ENCODE data around the gene CTNND2. TPM values are rescaled to one million over a fixed set of nuclear protein-coding genes. Genes with fewer than 3 reads are reported as not detected.

The CTNND2 gene
- total RNA-seq, 1 donor from 2014 or later = 0.29 TPM

- TF ChIP-seq CTCF (IDR thresholded peaks at IDR 0.05; ENCODE audit: insufficient read depth, low read length, poor library complexity, severe bottlenecking) = no peak
Measured at GRCh38 chr5:10932426-10932825, 971.8 kb downstream of the CTNND2 start.

GRCh38 chr5:10927608-10928007 is 976.6 kb downstream of the CTNND2 start:
- no peak for TF ChIP-seq CTCF (IDR thresholded peaks at IDR 0.05; ENCODE audit: insufficient read depth, low read length, poor library complexity, severe bottlenecking)
- no peak for DNase-seq (ENCODE audit: low read depth)
- Histone ChIP-seq H3K27me3 (ENCODE audit: control insufficient read depth, insufficient read depth, low read length) (no peaks in the 10 kb centered on the region), H3K36me3 (ENCODE audit: control insufficient read depth, insufficient read depth, low read length) (no peaks in the 10 kb centered on the region), H3K4me3 (ENCODE audit: low read depth, low read length) (no peak overlapping the region)

More at GRCh38 chr5:10932426-10932825, 971.8 kb downstream of the CTNND2 start:
- H3K4me3 ChIP-seq (ENCODE audit: low read depth, low read length) = no peak overlapping the region
- no peaks in the 10 kb centered on the region for H3K27me3 ChIP-seq (ENCODE audit: control insufficient read depth, insufficient read depth, low read length)
- no peaks in the 10 kb centered on the region for H3K36me3 ChIP-seq (ENCODE audit: control insufficient read depth, insufficient read depth, low read length)
- no peak for DNase-seq (ENCODE audit: low read depth)

- Histone ChIP-seq H3K27me3 (ENCODE audit: control insufficient read depth, insufficient read depth, low read length) (no peaks in the 10 kb centered on the region), H3K36me3 (ENCODE audit: control insufficient read depth, insufficient read depth, low read length) (no peaks in the 10 kb centered on the region), H3K4me3 (ENCODE audit: low read depth, low read length) (no peak overlapping the region)
- DNase-seq (ENCODE audit: low read depth) = no peak
- no peak for TF ChIP-seq CTCF (IDR thresholded peaks at IDR 0.05; ENCODE audit: insufficient read depth, low read length, poor library complexity, severe bottlenecking)
Measured at GRCh38 chr5:10923310-10923709, 980.9 kb downstream of the CTNND2 start.
